Stimulated activated CD4-positive, alpha-beta T cell treated with anti-CD3 and anti-CD28 coated beads, Interleukin-4, amount 100 ng/mL, for 4 hours (primary cell): ENCODE data around the gene EPAS1.

Experiments used
- DNase-seq, 2 experiments: peaks; one replicate each; pipeline ENCODE4 v3.0.0-alpha.2; 2020

Gene EPAS1

DNA sequence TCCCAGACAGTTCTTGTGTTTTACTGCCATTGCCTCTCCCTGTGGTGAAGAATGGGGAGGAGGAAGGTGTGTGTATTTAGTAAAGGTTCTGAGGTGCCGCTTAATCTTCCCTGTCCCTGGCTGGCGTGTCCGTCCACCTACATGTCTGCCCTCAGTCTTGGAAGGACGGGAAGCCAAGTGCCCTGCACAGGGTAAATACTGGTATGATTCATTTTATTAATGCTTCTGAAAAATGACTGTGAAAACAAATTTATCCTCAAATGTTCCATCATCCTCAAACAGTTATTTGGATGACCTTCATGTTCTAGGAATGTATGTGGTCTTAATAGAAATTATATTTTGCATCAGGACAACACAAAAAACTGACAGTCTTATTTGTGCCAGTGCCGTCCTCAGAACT, 6.6 kb downstream of the EPAS1 start:
- DNase-seq, result no peak

DNA sequence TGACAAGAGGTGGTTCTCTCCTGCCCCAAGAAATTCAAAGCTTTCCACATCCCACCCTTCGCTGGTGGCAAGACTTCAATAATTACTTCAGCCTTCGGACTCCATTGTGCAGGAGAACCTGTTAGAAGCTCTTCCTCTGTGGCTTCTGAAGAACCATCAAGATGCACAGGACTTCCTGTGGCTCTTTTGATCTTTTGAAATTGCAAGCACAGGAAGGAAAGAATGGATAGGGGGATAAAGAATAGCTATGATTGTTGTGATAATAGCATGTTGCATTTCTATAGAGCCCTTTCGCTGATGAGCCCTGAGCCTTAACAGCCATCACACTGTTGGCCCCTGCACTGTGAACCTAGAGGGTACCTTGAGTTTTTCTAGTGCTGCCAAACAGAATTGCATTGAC, 7.4 kb downstream of the EPAS1 start:
- DNase-seq, result no peak

DNA sequence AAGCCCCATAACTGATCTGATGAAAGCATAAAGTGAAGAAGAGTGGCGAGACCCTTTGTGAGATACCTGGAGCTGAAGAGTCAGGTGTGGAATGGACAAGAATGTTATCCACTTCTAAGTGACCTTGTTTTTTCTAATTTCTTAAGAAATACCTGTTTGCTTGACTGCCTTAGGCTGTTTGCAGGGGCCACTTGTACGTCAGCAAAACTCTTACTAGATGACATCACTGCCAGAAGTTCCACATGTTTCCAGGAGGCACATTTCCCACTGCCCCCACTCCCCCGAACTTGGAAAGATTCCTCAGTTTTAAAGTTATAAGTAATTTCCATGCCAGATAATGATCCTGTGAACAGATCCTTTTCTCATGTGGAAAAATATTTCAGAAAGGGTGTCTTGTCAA, 8.0 kb downstream of the EPAS1 start:
- no peak for DNase-seq

DNA sequence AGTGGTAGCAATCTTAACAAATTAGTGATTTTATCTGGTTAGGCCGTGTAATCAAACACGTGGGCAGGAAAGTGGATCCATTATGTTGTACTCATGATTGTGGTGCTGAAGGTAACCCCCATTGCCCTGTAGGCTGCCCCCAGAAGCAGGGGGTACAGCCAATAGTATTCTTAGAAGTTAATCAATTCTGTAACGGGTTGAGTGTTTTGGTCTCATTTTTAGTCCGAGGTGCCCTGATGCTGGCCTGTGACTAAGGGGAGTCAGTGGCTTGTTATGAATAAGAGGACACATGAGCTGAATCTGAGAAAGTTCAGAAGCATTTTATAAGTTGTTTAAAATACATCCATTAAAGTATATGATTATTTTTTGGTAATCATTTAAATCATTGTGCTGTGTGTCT, 8.6 kb downstream of the EPAS1 start:
- no peak for DNase-seq

DNA sequence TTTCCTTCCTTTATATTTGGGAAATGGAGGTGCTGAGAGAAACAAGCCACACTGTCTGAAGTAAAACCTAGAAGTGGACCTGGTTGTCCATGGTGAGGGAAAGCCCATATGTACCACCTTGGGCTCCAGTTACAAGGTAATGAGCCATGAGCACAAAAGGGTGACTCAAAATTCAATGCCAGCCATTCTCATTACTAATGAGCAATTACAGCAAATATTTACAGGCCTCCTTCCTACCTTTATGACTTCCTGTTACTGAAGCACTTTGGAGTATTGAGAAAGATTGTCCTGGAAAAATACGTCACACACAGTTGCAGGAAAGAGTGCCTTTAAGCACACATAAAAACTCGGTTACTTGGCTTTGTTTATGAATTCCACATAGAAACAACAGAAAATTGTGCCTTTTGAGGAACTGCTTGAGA, 9.1 kb downstream of the EPAS1 start:
- no peak for DNase-seq

DNA sequence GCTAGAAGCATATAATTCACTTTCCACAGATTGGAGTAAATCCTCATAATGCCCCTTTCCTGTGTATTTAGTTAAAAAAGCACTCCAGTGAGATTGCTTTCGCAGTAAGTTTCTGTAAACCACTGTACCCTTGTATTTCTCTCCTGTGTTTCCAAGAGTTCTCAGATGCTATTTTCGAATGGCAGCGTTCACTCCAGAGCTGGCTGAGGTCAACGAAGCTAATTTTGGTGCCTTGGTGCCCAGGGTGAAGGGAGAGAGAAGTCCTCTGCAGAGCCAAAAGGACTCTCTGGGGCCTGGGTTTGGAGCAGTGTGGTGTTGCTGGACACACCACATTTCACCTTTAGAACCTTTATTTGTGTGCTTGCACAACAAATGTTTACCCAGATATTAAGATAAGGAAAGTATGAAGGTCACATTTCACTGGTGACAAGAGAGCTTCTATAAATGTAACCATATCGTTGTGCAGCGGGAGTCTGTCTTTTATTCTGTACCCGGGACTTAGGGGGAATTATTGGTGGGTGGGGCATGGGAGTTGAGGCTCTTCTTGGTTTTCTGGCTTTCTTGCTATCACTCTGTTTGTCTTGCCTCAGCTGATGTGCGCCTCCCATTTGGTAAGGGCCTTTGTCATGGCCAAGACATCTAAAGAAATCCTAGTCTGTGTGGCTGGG, 9.9 kb downstream of the EPAS1 start:
- DNase-seq, result no peak

DNA sequence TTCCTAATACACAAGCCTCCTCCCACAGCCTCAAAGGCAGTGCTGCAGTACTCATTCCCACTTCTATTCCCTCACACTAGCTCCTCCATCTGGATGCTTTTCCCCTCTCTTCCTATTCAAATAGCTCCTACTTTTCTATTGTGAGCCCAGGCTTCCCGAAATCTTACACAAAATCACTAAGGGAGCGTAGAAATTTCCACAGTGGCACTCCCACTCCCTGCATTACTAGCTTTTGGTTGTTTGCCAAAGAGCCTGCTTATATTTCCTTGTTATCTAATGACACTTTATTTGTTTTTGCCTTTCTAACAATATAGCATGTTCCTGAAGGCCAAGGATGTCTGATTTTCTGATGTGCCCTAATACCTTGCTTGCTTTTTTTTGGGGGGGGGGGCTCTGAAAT, 10.9 kb downstream of the EPAS1 start:
- no peak for DNase-seq

DNA sequence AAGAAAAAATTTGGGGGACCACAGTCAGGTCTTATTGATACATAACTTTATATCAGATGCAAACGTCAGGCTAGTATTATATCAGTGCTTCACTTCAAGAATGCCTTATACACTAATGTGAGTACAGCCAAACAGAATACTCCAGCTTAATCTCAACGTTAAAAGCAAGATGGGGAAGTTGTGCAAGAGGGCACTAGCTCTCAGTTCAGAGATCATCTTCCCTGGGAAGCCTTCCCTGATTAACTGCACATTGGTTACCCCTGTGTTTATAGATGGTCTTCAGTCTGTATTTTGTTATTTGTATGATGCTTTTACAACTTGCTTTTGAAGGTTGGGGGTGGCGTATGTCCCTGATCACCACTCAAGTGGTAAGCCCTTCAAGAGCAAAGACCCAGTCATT, 11.4 kb downstream of the EPAS1 start:
- no peak for DNase-seq

DNA sequence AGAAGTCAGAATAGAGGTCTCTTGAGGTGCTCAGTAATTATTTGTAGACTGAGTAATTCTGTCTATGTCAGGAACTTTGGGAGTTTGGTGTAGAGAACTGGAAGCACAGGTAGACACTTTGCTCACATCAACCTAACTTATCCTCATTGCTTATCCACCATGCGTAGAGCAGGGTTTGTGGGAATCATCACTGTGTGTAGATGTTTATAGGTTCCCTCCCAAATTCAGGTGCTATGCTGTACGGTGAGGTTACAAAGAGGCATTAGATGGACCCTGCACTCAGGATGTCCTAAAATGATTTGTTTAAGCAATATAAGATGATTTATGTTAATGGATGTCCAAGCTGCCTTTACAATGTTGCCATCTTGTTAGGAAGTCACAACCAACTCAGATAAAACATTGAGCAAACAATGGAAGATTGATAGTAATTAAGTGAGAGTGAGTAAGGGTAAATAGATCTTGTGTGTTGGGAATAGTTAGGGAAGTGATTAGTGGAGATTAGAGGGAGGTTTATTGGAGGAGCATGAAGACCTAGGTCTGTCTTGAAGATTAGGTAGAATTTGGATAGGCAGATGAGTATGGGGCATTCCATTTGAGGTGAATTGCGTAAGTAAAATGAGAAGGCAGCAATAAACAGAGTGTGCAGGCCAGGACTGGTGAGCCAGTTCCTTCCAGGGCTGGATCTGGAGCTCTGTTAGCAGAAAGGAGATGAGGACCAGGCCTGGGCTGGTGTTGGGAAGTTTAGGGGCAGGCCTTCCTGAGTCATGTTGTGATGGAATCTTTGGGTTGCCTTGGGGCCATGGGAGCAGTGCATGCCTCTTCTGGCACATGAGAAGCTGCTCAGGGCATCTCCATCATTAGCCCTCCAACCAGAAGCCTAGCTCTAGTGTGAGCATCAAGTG, 12.1 kb downstream of the EPAS1 start:
- DNase-seq, result no peak

DNA sequence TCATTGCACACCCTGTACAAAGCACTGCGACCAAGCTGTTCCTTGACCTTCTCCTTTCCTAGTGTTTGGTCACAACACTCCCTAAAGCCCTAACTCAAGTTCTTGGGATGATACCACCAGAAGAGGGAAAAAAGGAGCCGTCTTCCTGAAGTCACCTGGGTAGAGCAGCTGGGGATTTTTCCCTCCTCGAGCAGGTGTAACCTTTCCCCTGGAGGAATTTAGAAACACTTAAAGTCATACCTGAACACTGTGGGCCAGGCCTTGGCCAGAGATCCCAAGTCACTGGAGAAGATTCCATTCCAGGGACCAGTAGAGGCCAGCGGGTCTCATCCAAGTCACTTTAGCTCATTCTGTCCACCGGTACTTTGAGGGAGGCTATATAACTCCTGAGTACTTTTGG, 13.2 kb downstream of the EPAS1 start:
- DNase-seq, result no peak

DNA sequence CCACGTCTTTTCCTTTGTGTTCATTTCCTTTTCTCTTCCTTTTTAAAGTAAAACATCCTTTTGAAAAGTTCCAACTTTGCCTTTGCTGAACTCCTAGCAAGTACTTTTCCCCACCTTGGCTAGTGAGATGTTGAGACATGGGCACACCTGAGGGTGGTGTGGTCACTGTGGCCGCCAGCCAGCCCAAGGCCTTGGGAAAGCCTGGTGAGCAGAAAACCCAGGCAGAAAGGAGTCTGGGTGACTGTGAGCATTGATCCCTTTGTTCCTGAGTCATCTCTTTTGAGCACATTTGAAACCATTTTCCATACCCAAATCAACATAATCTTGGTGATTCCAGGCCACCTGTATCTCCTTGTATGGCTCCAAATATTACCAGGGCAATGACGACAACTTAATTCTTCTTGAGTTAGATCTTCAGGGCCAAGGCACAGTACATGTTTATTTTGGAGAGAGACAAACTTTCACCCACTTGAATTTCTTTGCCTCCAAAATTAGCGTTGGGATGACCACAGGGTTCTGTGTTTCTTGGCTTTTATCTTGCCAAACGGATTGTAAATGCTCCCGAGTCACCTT, 14.5 kb downstream of the EPAS1 start:
- DNase-seq, result no peak

DNA sequence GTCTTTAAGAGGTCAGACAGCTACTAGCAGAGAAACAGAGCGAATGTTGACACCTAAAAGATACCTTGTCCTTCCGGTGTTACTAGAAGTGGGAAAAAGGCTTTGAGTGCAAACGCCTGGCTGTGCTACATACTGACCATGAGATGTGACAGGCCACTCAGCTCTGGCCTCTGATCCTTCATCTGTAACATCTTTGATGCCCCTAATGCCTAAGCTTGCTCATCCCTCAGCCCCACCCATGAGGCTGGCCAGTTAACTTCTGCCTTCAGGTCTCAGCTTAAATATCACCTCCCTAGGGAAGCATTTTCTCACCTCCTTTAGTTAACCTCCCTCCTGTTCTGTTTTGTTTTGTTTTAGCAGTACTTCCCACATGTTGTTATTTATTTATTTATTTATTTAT, 15.9 kb downstream of the EPAS1 start:
- no peak for DNase-seq

DNA sequence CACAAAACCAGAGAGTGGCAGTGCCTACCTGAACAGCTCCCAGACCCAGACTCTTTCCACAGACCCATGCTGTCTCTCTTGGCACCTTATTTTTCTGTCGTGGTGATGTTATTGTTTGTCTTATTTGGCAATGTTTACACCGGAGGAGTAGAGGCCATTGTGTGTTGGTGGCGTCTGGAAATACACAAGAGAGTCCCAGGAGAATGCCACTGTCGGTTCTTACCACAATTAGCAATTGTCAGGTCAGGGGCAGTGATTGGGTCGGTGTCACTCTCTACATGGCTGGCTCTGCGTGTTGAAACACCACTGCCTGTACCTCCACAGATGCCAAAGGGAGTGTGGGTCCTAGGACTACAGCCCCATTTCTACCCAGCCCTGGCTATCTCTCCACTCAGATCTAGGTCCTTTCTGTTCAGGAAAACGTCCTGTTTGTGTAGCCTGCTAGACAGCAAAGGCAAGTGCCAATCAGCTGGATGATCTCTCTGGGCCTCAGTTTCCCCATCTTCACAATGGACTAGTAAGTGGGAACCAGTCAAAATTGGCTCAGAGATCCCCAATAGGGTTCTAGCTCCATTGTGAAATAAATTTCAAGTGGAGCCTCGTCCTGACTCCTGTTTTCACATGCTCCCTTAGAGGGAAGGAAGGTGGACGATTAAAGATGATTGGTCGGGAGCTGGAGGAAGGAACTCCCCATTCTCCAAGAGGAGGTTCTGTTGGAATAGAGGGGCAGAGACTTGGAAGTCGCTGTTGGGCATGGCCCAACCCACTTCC, 17.0 kb downstream of the EPAS1 start:
- no peak for DNase-seq

DNA sequence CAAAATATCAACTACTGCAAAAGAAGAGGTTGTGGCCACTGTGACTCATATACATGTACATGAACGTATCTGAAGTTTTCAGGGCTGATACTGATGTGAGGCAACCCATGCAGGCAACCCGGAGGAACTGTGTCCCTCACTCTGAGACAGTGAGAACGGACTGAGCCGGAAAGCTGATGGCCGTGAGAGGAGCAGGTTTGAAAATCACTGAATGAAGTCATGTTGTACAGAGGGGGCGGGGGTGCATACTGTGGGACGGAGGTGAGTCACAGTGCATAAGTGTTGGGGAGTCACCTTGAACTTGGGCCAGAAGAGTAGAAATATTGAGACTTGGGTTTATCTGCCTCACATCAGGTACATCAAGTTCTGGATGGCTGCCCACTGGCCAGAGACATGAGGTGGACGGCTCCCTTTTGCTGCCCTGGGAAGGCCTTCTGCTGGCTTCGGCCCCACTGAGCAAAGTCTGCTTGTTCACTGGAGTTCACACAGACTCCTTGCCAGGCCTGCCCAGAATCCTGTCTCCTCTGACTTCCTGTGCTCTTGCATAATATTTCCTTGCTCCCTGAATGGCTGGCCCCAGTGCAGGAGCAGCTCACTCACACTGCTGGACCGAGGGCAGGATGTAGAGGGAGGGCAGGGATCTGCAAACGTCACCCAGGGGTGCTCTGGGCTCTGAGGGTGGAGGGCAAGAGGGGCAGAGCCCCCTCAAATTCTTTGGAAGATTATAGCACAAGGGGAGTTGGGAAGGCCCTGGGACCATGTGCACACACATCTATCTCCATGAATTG, 18.1 kb downstream of the EPAS1 start:
- no peak for DNase-seq

DNA sequence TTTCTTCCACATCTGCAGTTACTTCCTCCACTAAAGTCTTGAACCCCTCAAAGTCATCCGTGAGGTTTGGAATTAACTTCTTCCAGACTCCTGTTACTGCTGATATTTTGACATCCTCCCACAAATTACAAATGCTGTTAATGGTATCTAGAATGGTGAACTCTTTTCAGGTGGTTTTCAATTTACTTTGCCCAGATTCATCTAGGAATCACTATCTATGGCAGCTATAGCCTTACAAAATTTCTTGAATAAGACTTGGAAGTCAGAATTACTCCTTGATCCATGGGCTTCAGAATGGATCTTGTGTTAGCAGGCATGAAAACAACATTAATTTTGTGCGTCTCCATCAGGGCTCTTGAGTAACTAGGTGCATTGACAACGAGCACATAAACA, 19.9 kb downstream of the EPAS1 start:
- no peak for DNase-seq

DNA sequence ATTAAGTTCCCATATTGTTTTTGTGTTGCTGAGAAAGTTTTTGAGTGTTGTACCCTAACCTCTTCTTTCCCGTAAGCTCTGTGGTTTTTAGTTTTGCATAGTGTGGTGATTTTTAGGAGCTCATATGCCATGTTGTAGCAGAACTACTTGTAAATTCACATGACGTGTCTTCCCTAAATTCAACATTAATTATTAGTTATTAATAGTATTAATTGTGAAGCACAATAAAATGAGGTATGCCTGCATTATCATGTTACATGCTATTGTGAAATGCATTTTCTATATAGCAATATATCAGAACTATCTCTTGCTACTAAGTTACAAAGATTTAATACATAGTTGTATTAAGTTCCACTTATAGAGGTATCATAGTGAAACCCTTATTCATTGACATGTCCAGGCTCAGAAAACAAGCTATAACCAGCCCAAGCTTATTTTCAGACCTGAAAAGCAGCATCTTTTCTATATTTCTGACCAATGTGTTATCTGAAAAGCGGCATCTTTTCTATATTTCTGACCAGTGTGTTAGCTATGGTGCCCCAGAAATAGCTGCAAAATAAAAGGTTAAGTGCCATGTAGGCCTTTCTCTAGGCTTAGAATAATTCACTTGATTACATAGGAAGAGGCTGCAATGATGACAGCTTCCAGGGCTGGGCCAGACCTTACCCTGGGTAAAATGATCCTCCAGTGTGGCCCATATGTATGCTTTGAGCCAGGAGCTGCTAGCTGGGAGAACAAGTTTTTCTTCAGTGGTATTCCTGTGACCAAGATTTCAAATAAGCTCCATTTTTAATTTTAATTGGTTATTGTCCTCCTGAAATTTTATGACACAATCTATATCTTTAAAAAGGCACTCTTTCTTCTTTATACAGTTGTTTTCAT, 21.6 kb downstream of the EPAS1 start:
- no peak for DNase-seq

DNA sequence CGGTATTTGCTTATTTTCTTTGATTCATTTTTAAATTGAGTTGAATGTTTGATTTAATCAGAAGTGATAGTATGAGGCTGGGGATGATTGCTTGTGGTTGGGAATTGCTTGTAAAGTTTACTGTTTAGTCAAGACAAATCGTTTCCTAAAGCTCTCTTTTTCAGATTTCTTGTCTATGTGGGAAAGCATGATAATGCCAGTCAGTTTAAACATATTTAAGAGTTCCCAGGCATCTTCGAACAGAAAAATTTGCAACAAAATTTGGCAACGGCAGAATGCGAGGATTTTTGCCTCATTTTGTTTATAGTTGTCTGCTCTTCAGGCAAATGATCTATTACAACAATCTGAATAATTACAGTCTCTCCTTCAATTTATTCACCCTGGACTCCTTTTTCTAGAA, 22.5 kb downstream of the EPAS1 start:
- no peak for DNase-seq

DNA sequence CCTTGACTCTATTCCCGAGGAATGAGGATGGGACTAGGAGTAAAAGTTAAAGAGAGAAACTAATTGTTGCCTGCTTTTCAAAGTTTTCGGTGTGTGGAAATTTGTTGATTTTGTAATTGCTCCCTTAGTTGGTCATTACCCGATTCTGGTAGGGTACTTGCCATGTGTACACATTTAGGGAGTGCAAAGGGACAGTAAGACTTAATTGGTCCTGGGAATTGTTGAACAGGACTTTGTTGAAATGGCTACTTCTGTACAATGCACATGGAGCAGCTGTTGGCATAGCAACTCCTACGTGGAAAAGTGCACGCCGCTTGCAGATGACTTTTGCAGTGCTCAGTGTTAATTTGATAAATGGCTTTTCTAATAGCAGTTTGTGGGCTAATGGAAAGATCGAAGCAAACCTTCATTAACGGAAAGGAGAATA, 22.9 kb downstream of the EPAS1 start:
- no peak for DNase-seq

DNA sequence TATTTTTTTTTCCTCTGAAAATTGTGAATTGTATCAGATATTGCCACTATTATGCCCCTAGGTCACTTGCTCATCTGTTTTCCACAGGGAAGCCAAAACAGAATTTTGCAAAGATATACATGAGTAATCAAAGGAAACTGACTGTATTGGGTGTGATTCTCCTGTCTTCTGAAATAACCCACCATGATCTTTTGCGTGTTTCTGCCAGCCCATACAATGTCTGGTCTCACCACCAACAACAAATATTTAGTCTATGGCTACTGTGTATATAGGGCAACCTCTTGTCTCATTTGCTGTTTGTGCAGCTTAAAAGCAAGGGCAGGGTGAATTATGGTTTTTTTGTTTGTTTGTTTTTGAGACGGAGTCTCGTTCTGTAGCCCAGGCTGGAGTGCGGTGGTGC, 26.5 kb downstream of the EPAS1 start:
- DNase-seq, result no peak

DNA sequence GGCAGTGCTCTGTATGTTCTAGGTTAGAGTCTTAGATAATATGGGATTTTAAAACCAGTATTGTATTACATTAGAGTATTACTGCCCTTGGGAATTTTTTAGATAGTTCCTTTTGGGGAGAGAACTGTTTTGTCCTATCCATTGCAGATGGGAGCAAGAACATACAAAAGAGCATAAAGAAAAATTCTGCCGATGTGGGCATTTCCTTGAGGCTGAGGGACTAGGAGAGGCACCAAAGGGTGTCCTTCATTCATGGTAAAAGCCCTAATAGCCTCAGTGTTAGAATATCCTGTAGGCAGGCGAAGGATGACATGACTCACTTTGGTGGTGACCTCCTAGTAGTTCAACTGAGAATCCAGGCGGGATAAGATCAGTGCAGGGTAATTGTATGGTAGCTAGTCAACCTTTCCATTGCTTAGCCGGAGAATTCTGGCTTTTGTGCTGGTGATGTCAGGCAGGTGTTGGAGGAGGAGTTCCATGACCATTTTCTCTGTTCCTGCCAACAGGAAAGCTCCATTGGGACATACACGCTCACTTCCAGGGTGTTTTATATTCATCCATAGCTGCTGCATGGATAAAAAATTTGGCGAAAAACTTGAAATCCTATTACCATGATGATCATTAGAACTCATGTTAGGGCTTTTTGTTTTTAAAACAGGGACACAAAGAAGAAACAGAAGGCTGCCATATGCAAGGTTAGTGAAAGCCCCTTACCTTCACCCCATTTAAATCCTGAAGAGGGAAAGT, 28.1 kb downstream of the EPAS1 start:
- DNase-seq, result no peak
